Mesenchymal stem cell (in vitro differentiated cells and primary cell): Measurements from ENCODE around the gene DCX. TPM values are rescaled to one million over a fixed set of nuclear protein-coding genes. Genes with fewer than 3 reads are reported as not detected.

Experiments
- DNase-seq: peaks from one replicate; pipeline ENCODE4 v3.0.0-alpha.2; 2013
- H2AFZ ChIP-seq: one replicate; pipeline ENCODE4 v1.6.1; 2013; ENCODE audit warnings: low read depth, mild to moderate bottlenecking, control low read depth, inconsistent platforms, low read length, moderate library complexity
- H2AK5ac ChIP-seq: 2 replicates; pipeline ENCODE4 v1.6.1; 2013; ENCODE audit warnings: low read length, moderate library complexity, mild to moderate bottlenecking, inconsistent platforms; ENCODE audit not compliant: severe bottlenecking
- H2BK120ac ChIP-seq: one replicate; pipeline ENCODE4 v1.6.1; 2013; ENCODE audit warnings: low read depth, mild to moderate bottlenecking, inconsistent platforms, low read length, moderate library complexity
- H2BK12ac ChIP-seq, 2 experiments: one replicate each; pipeline ENCODE4 v1.6.1; 2013; ENCODE audit warnings: inconsistent platforms in 2 of 2, low read length in 2 of 2, mild to moderate bottlenecking in 2 of 2, moderate library complexity in 2 of 2, control low read depth in 1 of 2
- H2BK15ac ChIP-seq: one replicate; pipeline ENCODE4 v1.6.1; 2013; ENCODE audit warnings: mild to moderate bottlenecking, low read depth, inconsistent platforms; ENCODE audit not compliant: poor library complexity, severe bottlenecking
- H2BK5ac ChIP-seq: 2 replicates; pipeline ENCODE4 v1.6.1; 2013; ENCODE audit warnings: low read depth, mild to moderate bottlenecking, low read length, control low read depth, inconsistent platforms; ENCODE audit not compliant: poor library complexity, severe bottlenecking
- H3K14ac ChIP-seq, 2 experiments: one replicate each; pipeline ENCODE4 v1.6.1; 2013; ENCODE audit warnings: inconsistent platforms in 2 of 2, low read length in 2 of 2, control low read depth in 1 of 2, mild to moderate bottlenecking in 1 of 2, moderate library complexity in 1 of 2
- H3K18ac ChIP-seq, 2 experiments: one replicate each; pipeline ENCODE4 v1.6.1; 2013; ENCODE audit warnings: inconsistent platforms in 2 of 2, low read length in 2 of 2, control low read depth in 1 of 2, low read depth in 1 of 2, mild to moderate bottlenecking in 1 of 2
- H3K23ac ChIP-seq, 2 experiments: one replicate each; pipeline ENCODE4 v1.6.1; 2013; ENCODE audit warnings: inconsistent platforms in 2 of 2, low read length in 2 of 2, mild to moderate bottlenecking in 2 of 2, moderate library complexity in 2 of 2, control low read depth in 1 of 2
- H3K27ac ChIP-seq: 2 replicates; pipeline ENCODE4 v1.5.1; 2013; ENCODE audit warnings: mild to moderate bottlenecking, moderate library complexity, low read length, control low read depth, inconsistent platforms; ENCODE audit not compliant: poor library complexity, severe bottlenecking
- H3K27me3 ChIP-seq, 2 experiments: 2 replicates each; pipeline versions ENCODE4 v1.6.1 to v1.7.0; 2013; ENCODE audit warnings: low read length in 2 of 2, mild to moderate bottlenecking in 2 of 2, moderate library complexity in 2 of 2, control low read depth in 1 of 2, inconsistent platforms in 1 of 2; ENCODE audit not compliant: control insufficient read depth in 1 of 2, insufficient read depth in 1 of 2
- H3K36me3 ChIP-seq, 2 experiments: 2 replicates each; pipeline versions ENCODE4 v1.6.1 to v1.7.0; 2013; ENCODE audit warnings: low read length in 2 of 2, control low read depth in 1 of 2, inconsistent platforms in 1 of 2, low read depth in 1 of 2, mild to moderate bottlenecking in 1 of 2; ENCODE audit not compliant: insufficient read depth in 2 of 2, control insufficient read depth in 1 of 2
- H3K4ac ChIP-seq, 2 experiments: one replicate each; pipeline ENCODE4 v1.6.1; 2013; ENCODE audit warnings: inconsistent platforms in 2 of 2, low read length in 2 of 2, mild to moderate bottlenecking in 2 of 2, moderate library complexity in 2 of 2, control low read depth in 1 of 2, low read depth in 1 of 2
- H3K4me1 ChIP-seq: 2 replicates; pipeline ENCODE4 v1.6.1; 2013; ENCODE audit warnings: low read depth, low read length, control low read depth; ENCODE audit not compliant: control insufficient read depth, insufficient read depth
- H3K4me2 ChIP-seq: 2 replicates; pipeline ENCODE4 v1.6.1; 2013; ENCODE audit warnings: low read length, mild to moderate bottlenecking, inconsistent platforms; ENCODE audit not compliant: poor library complexity, severe bottlenecking
- H3K4me3 ChIP-seq, 2 experiments: 2 replicates each; pipeline versions ENCODE4 v1.5.1 to v1.7.0; 2013; ENCODE audit warnings: low read length in 2 of 2, mild to moderate bottlenecking in 2 of 2, control low read depth in 1 of 2, low read depth in 1 of 2; ENCODE audit not compliant: insufficient read depth in 1 of 2
- H3K79me1 ChIP-seq: replicated peaks from 2 replicates; pipeline ENCODE4 v1.6.1; 2013; ENCODE audit warnings: mild to moderate bottlenecking, control low read depth, low read length, inconsistent platforms; ENCODE audit not compliant: poor library complexity, severe bottlenecking
- H3K9ac ChIP-seq: 2 replicates; pipeline ENCODE4 v1.7.0; 2013; ENCODE audit warnings: mild to moderate bottlenecking, low read length, moderate library complexity
- H3K9me3 ChIP-seq: 2 replicates; pipeline ENCODE4 v1.7.0; 2013; ENCODE audit warnings: mild to moderate bottlenecking, low read length; ENCODE audit not compliant: control insufficient read depth
- H4K8ac ChIP-seq: one replicate; pipeline ENCODE4 v1.6.1; 2013; ENCODE audit warnings: inconsistent platforms, mild to moderate bottlenecking, low read length, moderate library complexity
- H4K91ac ChIP-seq: one replicate; pipeline ENCODE4 v1.6.1; 2013; ENCODE audit warnings: mild to moderate bottlenecking, low read length, inconsistent platforms
- WGBS: methylation state at CpG from one replicate; pipeline ENCODE4 v1.1.7; 2013; ENCODE audit warnings: mixed read lengths; 5-methylcytosine and 5-hydroxymethylcytosine counted together
- polyA plus RNA-seq, 2 experiments: library from polyadenylated mRNA; stranded (reverse); fragments of 200-250 nt; gene quantifications; one replicate each; pipeline ENCODE4 v1.2.3, GENCODE V29; 2013

The DCX gene
- polyA plus RNA-seq (2013, experiment 1 of 2): 0.29 TPM
- polyA plus RNA-seq (2013, experiment 2 of 2): 0.29 TPM

GRCh38 chrX:111411983-111412382 is at the start of gene DCX:
DCX (minus strand) TSS chrX:111412192; CDS start chrX:111410398, 1,794 bp downstream.
- H3K9me3 ChIP-seq: no peaks in the 10 kb centered on the region
- H3K23ac ChIP-seq: no peak within 1 kb of the TSS
- H4K8ac ChIP-seq: no peak within 1 kb of the TSS
- no peak within 1 kb of the TSS for H3K9ac ChIP-seq
- no peak within 1 kb of the TSS for H3K4ac ChIP-seq
- no peak within 1 kb of the TSS for H2BK12ac ChIP-seq
- H3K36me3 ChIP-seq: no peaks in the 10 kb centered on the region
- no peaks in the 10 kb centered on the region for H3K79me1 ChIP-seq
- no peak within 1 kb of the TSS for H2BK15ac ChIP-seq
- no CpG with 5 or more reads among the region's 3 CpGs for WGBS
- H3K14ac ChIP-seq: no peak within 1 kb of the TSS
- no peak within 1 kb of the TSS for H2BK5ac ChIP-seq
- no peak within 1 kb of the TSS for H2AFZ ChIP-seq
- H3K27ac ChIP-seq: no peak within 1 kb of the TSS
- H3K4me2 ChIP-seq: no peak within 1 kb of the TSS
- H4K91ac ChIP-seq: no peak within 1 kb of the TSS
- no peak within 1 kb of the TSS for H2BK120ac ChIP-seq
- DNase-seq: no peak
- no peak within 1 kb of the TSS for H3K18ac ChIP-seq
- peaks cover 0 to 46% of the 10 kb centered on the region in 2 experiments for H3K27me3 ChIP-seq
- no peaks in the 10 kb centered on the region for H3K4me1 ChIP-seq
- H2AK5ac ChIP-seq: no peak within 1 kb of the TSS
- no peak within 1 kb of the TSS for H3K4me3 ChIP-seq

- H3K27me3 ChIP-seq: peaks cover 0 to 29% of the 10 kb centered on the region in 2 experiments
- H2AK5ac ChIP-seq: no peak overlapping the region
- no peak overlapping the region for H3K9ac ChIP-seq
- H4K91ac ChIP-seq: no peak overlapping the region
- H3K9me3 ChIP-seq: no peaks in the 10 kb centered on the region
- H3K14ac ChIP-seq: no peak overlapping the region
- H2AFZ ChIP-seq: no peak overlapping the region
- H2BK120ac ChIP-seq: no peak overlapping the region
- H3K4me3 ChIP-seq: no peak overlapping the region
- H2BK15ac ChIP-seq: no peak overlapping the region
- no peak overlapping the region for H3K4ac ChIP-seq
- H3K36me3 ChIP-seq: no peaks in the 10 kb centered on the region
- peak; percentile 14 for DNase-seq
- no peak overlapping the region for H3K23ac ChIP-seq
- no peak overlapping the region for H4K8ac ChIP-seq
- H3K18ac ChIP-seq: no peak overlapping the region
- no peak overlapping the region for H3K27ac ChIP-seq
- no peak overlapping the region for H2BK12ac ChIP-seq
- no peak overlapping the region for H3K4me2 ChIP-seq
- no peaks in the 10 kb centered on the region for H3K4me1 ChIP-seq
- H2BK5ac ChIP-seq: no peak overlapping the region
- no peaks in the 10 kb centered on the region for H3K79me1 ChIP-seq
Measured at GRCh38 chrX:111460607-111461006, 48.6 kb upstream of the DCX start.

GRCh38 chrX:111447298-111447697 is 35.3 kb upstream of the DCX start:
- H3K9me3 ChIP-seq: no peaks in the 10 kb centered on the region
- 46% methylated on average over 2 of the region's 3 CpGs for WGBS

GRCh38 chrX:111445485-111445884 is 33.5 kb upstream of the DCX start:
- WGBS: no CpG with 5 or more reads among the region's 3 CpGs
- Histone ChIP-seq H2BK15ac (no peak overlapping the region), H3K9ac (no peak overlapping the region)

More at GRCh38 chrX:111447298-111447697, 35.3 kb upstream of the DCX start:
- H4K91ac ChIP-seq: no peak overlapping the region
- H3K4me2 ChIP-seq: no peak overlapping the region
- H4K8ac ChIP-seq: no peak overlapping the region
- H3K79me1 ChIP-seq: no peaks in the 10 kb centered on the region
- H3K27me3 ChIP-seq: peaks cover 0 to 29% of the 10 kb centered on the region in 2 experiments
- no peak overlapping the region for H2BK12ac ChIP-seq
- no peaks in the 10 kb centered on the region for H3K36me3 ChIP-seq
- H3K4me3 ChIP-seq: no peak overlapping the region
- H2AFZ ChIP-seq: no peak overlapping the region
- no peak overlapping the region for H3K23ac ChIP-seq
- H2AK5ac ChIP-seq: no peak overlapping the region
- no peak overlapping the region for H2BK15ac ChIP-seq
- no peak overlapping the region for H3K14ac ChIP-seq
- H3K18ac ChIP-seq: no peak overlapping the region
- no peaks in the 10 kb centered on the region for H3K4me1 ChIP-seq
- no peak overlapping the region for H3K4ac ChIP-seq
- no peak overlapping the region for H3K9ac ChIP-seq
- no peak overlapping the region for H2BK5ac ChIP-seq
- no peak overlapping the region for H2BK120ac ChIP-seq
- DNase-seq: peak; percentile 6
- H3K27ac ChIP-seq: no peak overlapping the region

More at GRCh38 chrX:111445485-111445884, 33.5 kb upstream of the DCX start:
- Histone ChIP-seq H2BK5ac (no peak overlapping the region), H2AK5ac (no peak overlapping the region), H2AFZ (no peak overlapping the region), H3K4me3 (no peak overlapping the region), H3K27ac (no peak overlapping the region), H3K4me1 (no peaks in the 10 kb centered on the region), H4K8ac (no peak overlapping the region), H3K27me3 (peaks cover 0 to 35% of the 10 kb centered on the region in 2 experiments), H3K36me3 (no peaks in the 10 kb centered on the region), H2BK120ac (no peak overlapping the region), H3K79me1 (no peaks in the 10 kb centered on the region), H3K18ac (no peak overlapping the region), H3K9me3 (no peaks in the 10 kb centered on the region), H2BK12ac (no peak overlapping the region), H3K23ac (no peak overlapping the region), H3K14ac (no peak overlapping the region), H3K4ac (no peak overlapping the region), H4K91ac (no peak overlapping the region), H3K4me2 (no peak overlapping the region)
- peak; percentile 56 for DNase-seq
